ENCODE measurements around the gene API5.

DNA sequence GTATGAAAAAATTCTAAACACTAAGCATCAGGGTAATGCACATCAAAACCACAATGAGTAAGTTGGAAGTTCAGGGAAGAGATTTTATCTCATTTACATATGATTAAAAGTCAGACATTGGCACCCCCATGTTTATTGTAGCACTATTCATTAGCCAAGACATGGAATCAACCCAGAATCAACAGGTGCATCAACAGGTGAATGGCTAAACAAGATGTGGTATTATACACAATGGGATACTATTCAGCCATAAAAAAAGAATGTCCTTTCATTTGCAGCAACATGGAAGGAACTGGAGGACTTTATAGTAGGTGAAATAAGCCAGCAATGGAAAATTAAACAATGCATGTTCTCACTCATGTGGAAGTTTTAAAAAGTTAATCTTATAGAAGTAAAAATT lies 29.4 kb downstream of the API5 start:
- TF ChIP-seq POLR2AphosphoS5 (IDR thresholded peaks at IDR 0.05; ENCODE audit: low read depth): no peak
- TF ChIP-seq, protein P1, sequence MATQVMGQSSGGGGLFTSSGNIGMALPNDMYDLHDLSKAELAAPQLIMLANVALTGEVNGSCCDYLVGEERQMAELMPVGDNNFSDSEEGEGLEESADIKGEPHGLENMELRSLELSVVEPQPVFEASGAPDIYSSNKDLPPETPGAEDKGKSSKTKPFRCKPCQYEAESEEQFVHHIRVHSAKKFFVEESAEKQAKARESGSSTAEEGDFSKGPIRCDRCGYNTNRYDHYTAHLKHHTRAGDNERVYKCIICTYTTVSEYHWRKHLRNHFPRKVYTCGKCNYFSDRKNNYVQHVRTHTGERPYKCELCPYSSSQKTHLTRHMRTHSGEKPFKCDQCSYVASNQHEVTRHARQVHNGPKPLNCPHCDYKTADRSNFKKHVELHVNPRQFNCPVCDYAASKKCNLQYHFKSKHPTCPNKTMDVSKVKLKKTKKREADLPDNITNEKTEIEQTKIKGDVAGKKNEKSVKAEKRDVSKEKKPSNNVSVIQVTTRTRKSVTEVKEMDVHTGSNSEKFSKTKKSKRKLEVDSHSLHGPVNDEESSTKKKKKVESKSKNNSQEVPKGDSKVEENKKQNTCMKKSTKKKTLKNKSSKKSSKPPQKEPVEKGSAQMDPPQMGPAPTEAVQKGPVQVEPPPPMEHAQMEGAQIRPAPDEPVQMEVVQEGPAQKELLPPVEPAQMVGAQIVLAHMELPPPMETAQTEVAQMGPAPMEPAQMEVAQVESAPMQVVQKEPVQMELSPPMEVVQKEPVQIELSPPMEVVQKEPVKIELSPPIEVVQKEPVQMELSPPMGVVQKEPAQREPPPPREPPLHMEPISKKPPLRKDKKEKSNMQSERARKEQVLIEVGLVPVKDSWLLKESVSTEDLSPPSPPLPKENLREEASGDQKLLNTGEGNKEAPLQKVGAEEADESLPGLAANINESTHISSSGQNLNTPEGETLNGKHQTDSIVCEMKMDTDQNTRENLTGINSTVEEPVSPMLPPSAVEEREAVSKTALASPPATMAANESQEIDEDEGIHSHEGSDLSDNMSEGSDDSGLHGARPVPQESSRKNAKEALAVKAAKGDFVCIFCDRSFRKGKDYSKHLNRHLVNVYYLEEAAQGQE (IDR thresholded peaks at IDR 0.05; ENCODE audit: unreplicated experiment): no peak
- TF ChIP-seq, protein P2, sequence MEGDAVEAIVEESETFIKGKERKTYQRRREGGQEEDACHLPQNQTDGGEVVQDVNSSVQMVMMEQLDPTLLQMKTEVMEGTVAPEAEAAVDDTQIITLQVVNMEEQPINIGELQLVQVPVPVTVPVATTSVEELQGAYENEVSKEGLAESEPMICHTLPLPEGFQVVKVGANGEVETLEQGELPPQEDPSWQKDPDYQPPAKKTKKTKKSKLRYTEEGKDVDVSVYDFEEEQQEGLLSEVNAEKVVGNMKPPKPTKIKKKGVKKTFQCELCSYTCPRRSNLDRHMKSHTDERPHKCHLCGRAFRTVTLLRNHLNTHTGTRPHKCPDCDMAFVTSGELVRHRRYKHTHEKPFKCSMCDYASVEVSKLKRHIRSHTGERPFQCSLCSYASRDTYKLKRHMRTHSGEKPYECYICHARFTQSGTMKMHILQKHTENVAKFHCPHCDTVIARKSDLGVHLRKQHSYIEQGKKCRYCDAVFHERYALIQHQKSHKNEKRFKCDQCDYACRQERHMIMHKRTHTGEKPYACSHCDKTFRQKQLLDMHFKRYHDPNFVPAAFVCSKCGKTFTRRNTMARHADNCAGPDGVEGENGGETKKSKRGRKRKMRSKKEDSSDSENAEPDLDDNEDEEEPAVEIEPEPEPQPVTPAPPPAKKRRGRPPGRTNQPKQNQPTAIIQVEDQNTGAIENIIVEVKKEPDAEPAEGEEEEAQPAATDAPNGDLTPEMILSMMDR (conservative IDR thresholded peaks at IDR 0.05; ENCODE audit: low read depth in 2 of 2): no peak
- no peak for TF ChIP-seq JUNB (IDR thresholded peaks at IDR 0.05; ENCODE audit: unreplicated experiment)
- TF ChIP-seq EZH2 (IDR thresholded peaks at IDR 0.05; ENCODE audit: low read depth, unreplicated experiment): no peak
- TF ChIP-seq ZNF331 (CRISPR knock-in tag; IDR thresholded peaks at IDR 0.05; ENCODE audit: low read depth): no peak
- no peak for TF ChIP-seq CREB1 (CRISPR knock-in tag; IDR thresholded peaks at IDR 0.05; ENCODE audit: low read depth)
- TF ChIP-seq EZH2phosphoT487 (IDR thresholded peaks at IDR 0.05; ENCODE audit: unreplicated experiment): no peak
- TF ChIP-seq, protein P3, sequence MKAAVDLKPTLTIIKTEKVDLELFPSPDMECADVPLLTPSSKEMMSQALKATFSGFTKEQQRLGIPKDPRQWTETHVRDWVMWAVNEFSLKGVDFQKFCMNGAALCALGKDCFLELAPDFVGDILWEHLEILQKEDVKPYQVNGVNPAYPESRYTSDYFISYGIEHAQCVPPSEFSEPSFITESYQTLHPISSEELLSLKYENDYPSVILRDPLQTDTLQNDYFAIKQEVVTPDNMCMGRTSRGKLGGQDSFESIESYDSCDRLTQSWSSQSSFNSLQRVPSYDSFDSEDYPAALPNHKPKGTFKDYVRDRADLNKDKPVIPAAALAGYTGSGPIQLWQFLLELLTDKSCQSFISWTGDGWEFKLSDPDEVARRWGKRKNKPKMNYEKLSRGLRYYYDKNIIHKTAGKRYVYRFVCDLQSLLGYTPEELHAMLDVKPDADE (IDR thresholded peaks at IDR 0.05): no peak
